Inferior parietal cortex (tissue), 1 donor: ENCODE results near the gene EFNA2.
"Not testable (repeated sequence)": the region's sequence is repeated elsewhere in the genome, so short reads cannot be mapped to it uniquely, and the experiment has no call there.

Experiments
- DNase-seq: peaks from one replicate; pipeline ENCODE4 v3.0.0-alpha.2; 2016; ENCODE audit errors: extremely low spot score

The EFNA2 gene

GRCh38 chr19:1285737-1286360 is at the start of gene EFNA2:
Gene EFNA2, plus strand, starts transcription at chr19:1285873. Its CDS starts 296 bp downstream, at chr19:1286169.
- no peak for DNase-seq

GRCh38 chr19:1236576-1236975 is 49.1 kb upstream of the EFNA2 start:
- no peak for DNase-seq

- no peak for DNase-seq
Measured at GRCh38 chr19:1237027-1237659, 48.5 kb upstream of the EFNA2 start.

GRCh38 chr19:1237754-1238368 is 47.8 kb upstream of the EFNA2 start, which contains the start of gene CBARP:
Gene CBARP, minus strand, starts transcription at chr19:1238005. Its CDS starts 1,905 bp downstream, at chr19:1236100.
- no peak for DNase-seq

- peak; percentile 16 for DNase-seq
Measured at GRCh38 chr19:1238369-1239303, 47.0 kb upstream of the EFNA2 start.

GRCh38 chr19:1239420-1239795 is 46.3 kb upstream of the EFNA2 start:
- DNase-seq = no peak

GRCh38 chr19:1239796-1240737 is 45.6 kb upstream of the EFNA2 start:
- DNase-seq = peak; percentile 85

- DNase-seq = no peak
Measured at GRCh38 chr19:1240925-1241324, 44.7 kb upstream of the EFNA2 start.

- DNase-seq = peak; percentile 95
Measured at GRCh38 chr19:1241417-1242095, 44.1 kb upstream of the EFNA2 start, which contains the start of gene ATP5F1D. Gene ATP5F1D, plus strand, starts transcription at chr19:1241751. Its CDS starts 100 bp downstream, at chr19:1241851.

- peak; percentile 74 for DNase-seq
Measured at GRCh38 chr19:1243768-1244692, 41.6 kb upstream of the EFNA2 start.

GRCh38 chr19:1244693-1245451 is 40.8 kb upstream of the EFNA2 start:
- no peak for DNase-seq

- DNase-seq = no peak
Measured at GRCh38 chr19:1245494-1246264, 40.0 kb upstream of the EFNA2 start.

GRCh38 chr19:1246265-1247087 is 39.2 kb upstream of the EFNA2 start:
- DNase-seq = not testable (repeated sequence)

GRCh38 chr19:1247748-1248138 is 37.9 kb upstream of the EFNA2 start:
- no peak for DNase-seq

- peak; percentile 45 for DNase-seq
Measured at GRCh38 chr19:1248139-1248785, 37.4 kb upstream of the EFNA2 start, which contains the start of gene MIDN. Gene MIDN, plus strand, starts transcription at chr19:1248583. Its CDS starts 1,714 bp downstream, at chr19:1250297.

- DNase-seq = peak; percentile 70
Measured at GRCh38 chr19:1248786-1249297, 36.8 kb upstream of the EFNA2 start.
